NCI-H1436 treated with DMSO at 0.1 percent for 48 hours (cell line): ENCODE results near the gene CRYL1.

ENCODE experiments used
- DNase-seq: peaks from one replicate; lab custom pipeline; 2025; lab: John Stamatoyannopoulos, UW

CRYL1 gene

GRCh38 chr13:20370815-20371421, 154.7 kb downstream of the CRYL1 start:
- DNase-seq = no peak

GRCh38 chr13:20369886-20370361, 155.7 kb downstream of the CRYL1 start:
- no peak for DNase-seq

DNA sequence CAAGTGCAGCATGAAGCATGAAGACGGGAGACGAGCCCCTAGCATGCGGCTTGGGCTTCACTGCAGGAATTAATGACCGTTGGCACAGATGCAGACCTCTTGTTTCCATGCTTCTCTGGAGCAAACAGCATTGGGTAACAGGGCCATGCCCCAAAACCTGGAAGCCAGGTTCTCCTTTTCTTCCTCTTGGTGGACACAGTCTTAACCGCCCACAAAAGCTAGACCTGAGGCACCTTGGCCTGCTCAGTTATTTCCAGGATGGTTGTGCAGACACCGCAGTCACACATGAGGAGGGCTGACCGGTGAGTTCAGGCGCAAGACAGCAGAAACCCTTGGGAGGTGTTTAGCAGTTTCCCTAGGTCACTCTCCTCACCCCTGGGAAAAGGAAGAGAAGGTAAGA, 159.6 kb downstream of the CRYL1 start:
- no peak for DNase-seq

DNA sequence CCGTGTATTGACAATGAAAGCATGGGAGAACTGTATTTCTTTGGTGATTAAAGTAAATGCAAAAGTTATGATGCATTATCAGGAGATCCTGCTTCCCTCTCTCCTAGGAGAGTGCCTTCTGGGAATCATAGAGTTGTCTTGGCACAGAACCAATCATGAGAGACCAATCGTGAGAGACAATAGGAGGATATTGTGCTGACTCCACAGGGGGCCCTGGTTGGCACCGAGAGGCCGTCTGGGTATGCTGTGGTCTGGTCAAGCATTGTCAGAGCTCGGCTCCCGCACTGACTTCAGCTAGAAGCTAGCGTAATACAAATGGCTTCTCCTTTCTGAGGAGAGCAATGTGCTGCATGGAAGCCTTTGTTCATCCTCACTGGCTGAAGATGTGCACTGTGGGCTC, 162.1 kb downstream of the CRYL1 start:
- no peak for DNase-seq

DNA sequence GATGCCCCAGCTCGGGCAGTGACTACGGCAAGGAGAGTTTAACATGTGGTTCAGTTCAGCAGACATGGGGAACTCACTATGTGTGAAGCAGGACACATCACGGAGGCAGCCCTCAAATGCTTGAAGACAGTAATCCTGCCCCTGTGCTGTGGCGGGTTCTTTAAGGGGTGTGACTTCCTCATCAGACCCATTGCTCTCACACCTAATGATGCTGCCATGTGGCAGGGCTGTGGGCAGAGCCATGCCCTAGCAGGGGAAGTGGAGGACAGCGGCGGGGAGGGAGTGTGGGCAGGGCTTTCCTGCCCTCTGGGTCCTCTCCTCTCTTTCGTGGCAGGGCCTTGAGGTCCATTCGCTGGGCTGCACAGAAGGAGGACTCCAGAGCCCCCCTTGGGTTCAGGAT, 162.5 kb downstream of the CRYL1 start:
- no peak for DNase-seq

- no peak for DNase-seq
Observed at GRCh38 chr13:20362484-20363041, 163.1 kb downstream of the CRYL1 start.

DNA sequence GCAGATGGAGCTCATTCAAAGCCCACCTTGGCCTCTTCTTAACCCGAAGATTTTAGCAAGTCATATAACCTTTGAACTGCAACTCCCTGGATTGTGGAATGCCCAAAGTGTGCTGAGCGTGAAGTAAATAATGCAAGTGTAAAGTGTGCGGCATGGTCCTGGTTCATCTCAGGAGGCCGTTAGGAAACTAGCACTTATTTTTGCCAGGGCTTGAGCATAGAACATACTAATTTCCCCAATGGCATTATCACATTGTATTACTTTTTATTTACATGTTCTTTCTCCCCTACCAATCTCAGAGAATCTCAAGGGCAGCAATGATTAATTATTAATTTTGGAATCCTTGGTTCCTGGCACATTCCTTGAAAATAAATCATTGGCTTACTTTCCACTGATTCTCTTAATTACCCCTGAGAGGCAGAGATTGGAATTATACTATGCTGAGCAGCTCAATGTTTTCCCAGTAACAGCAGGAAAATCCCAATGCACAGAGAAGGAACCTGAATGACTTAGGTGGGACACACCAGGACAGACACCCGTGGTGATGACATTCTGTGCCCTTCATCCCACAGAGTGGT, 164.7 kb downstream of the CRYL1 start:
- DNase-seq = no peak

DNA sequence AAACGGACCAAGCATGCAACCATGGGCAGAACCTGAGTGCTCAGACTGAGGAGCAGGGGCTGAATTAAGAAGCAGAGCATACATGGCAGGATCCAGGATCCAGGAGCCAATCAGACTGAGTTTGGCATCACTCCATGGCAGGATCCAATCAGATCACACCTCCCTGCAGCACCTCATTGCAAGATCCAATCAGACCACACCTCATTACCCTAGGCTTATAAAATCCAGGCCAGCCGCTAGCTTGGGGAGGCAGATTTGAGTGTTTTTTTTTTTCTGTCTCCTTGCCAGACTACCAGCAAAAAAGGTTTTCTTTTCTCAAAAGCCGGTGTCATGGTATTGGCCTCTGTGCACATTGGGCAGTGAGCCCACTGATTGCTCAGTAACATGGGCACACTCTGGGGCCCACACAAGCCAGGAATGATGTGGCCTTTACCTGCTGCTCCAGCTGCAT, 165.6 kb downstream of the CRYL1 start:
- DNase-seq = no peak

GRCh38 chr13:20359335-20359734, 166.3 kb downstream of the CRYL1 start:
- DNase-seq = no peak

DNA sequence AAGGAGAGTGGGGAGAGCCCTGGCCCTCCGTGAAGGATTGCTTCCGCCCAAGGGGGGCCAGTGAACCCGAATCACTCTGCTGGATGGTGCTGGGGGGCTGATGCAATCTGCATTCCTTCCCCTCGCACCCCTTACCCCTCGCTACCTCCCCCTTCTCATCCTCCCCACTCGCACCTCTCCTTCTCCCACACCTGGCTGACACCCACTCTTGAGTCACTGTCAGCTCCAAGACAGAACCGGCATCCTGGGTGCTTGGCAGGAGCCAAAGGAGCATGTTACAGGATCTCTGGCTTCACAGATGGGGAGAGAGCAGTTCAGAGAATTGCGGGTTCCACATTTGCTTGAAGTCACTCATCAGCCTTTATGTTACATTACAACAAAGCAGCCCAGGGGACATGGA, 167.6 kb downstream of the CRYL1 start:
- DNase-seq = no peak

DNA sequence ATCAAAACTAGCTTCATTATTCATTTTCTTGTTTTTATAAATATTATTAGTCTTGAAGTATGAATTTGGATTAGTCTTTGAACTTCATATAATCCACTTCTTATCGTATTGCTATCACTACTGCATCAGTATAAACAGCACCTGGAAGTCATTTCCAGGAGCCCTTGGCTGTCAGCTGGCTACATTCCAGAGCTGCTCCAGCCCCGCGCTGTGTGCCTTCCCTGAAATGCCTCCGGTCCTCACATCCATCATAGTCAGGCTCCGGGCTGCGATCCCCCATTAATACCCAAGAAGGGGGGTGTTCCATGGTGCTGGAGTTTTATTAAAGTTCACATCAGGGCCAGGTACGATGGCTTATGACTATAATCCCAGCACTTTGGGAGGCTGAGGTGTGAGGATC, 169.2 kb downstream of the CRYL1 start:
- no peak for DNase-seq

GRCh38 chr13:20354722-20355121, 170.9 kb downstream of the CRYL1 start:
- no peak for DNase-seq

DNA sequence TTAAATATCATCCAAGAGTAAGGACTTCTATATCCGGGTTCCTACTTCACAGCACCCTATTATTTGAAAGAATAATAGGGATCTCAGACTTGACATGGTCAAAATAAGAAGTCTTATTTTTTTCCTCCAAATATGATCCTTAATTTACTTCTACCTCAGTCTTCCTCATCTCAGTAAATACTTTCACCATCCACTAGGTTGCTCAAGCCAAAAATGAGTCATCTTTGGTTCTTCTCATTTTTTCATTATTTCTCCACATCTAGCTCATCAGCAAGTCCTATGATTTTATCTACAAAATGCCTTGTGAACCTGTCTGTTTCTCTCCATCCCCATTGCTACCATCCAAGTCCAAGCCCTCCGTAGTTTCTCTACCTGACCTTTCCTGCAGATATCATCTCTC, 171.7 kb downstream of the CRYL1 start:
- no peak for DNase-seq
